ENCODE measurements around the gene PID1. TPM values are rescaled to one million over a fixed set of nuclear protein-coding genes. Genes with fewer than 3 reads are reported as not detected.
"Not testable (repeated sequence)": the region's sequence is repeated elsewhere in the genome, so short reads cannot be mapped to it uniquely, and the experiment has no call there.

Gene PID1
- polyA plus RNA-seq, 4 donors: 4.8 to 8.9 (median 7.3) TPM

- DNase-seq (ENCODE audit: low read depth in 4 of 4, low spot score in 2 of 4): no peak
Observed at GRCh38 chr2:229084447-229084846, 186.6 kb downstream of the PID1 start.

- no peak for DNase-seq (ENCODE audit: low read depth in 4 of 4, low spot score in 2 of 4)
Observed at GRCh38 chr2:229083606-229084340, 187.3 kb downstream of the PID1 start.

GRCh38 chr2:229081411-229081810, 189.7 kb downstream of the PID1 start:
- no peak for DNase-seq (ENCODE audit: low read depth in 4 of 4, low spot score in 2 of 4)

- no peak for DNase-seq (ENCODE audit: low read depth in 4 of 4, low spot score in 2 of 4)
Observed at GRCh38 chr2:229080172-229080571, 190.9 kb downstream of the PID1 start.

- DNase-seq (ENCODE audit: low read depth in 4 of 4, low spot score in 2 of 4): not testable (repeated sequence)
Observed at GRCh38 chr2:229076886-229077285, 194.2 kb downstream of the PID1 start.

GRCh38 chr2:229073935-229074334, 197.2 kb downstream of the PID1 start:
- DNase-seq (ENCODE audit: low read depth in 4 of 4, low spot score in 2 of 4): no peak

GRCh38 chr2:229071292-229071976, 199.7 kb downstream of the PID1 start:
- no peak for DNase-seq (ENCODE audit: low read depth in 4 of 4, low spot score in 2 of 4)

GRCh38 chr2:229066121-229066715, 204.9 kb downstream of the PID1 start:
- no peak for DNase-seq (ENCODE audit: low read depth in 4 of 4, low spot score in 2 of 4)

- no peak for DNase-seq (ENCODE audit: low read depth in 4 of 4, low spot score in 2 of 4)
Observed at GRCh38 chr2:229064749-229065148, 206.3 kb downstream of the PID1 start.

- no peak for DNase-seq (ENCODE audit: low read depth in 4 of 4, low spot score in 2 of 4)
Observed at GRCh38 chr2:229060147-229060546, 210.9 kb downstream of the PID1 start.

- DNase-seq (ENCODE audit: low read depth in 4 of 4, low spot score in 2 of 4): no peak
Observed at GRCh38 chr2:229059331-229060033, 211.6 kb downstream of the PID1 start.

- no peak for DNase-seq (ENCODE audit: low read depth in 4 of 4, low spot score in 2 of 4)
Observed at GRCh38 chr2:229057976-229058553, 213.0 kb downstream of the PID1 start.

- no peak for DNase-seq (ENCODE audit: low read depth in 4 of 4, low spot score in 2 of 4)
Observed at GRCh38 chr2:229054311-229054710, 216.8 kb downstream of the PID1 start.

GRCh38 chr2:229051798-229052197, 219.3 kb downstream of the PID1 start:
- DNase-seq (ENCODE audit: low read depth in 4 of 4, low spot score in 2 of 4): no peak

- DNase-seq (ENCODE audit: low read depth in 4 of 4, low spot score in 2 of 4): no peak
Observed at GRCh38 chr2:229050133-229050532, 221.0 kb downstream of the PID1 start.

- DNase-seq (ENCODE audit: low read depth in 4 of 4, low spot score in 2 of 4): no peak
Observed at GRCh38 chr2:229048134-229048533, 223.0 kb downstream of the PID1 start.

- DNase-seq (ENCODE audit: low read depth in 4 of 4, low spot score in 2 of 4): no peak
Observed at GRCh38 chr2:229045671-229046070, 225.4 kb downstream of the PID1 start.

- DNase-seq (ENCODE audit: low read depth in 4 of 4, low spot score in 2 of 4): no peak
Observed at GRCh38 chr2:229044581-229044980, 226.5 kb downstream of the PID1 start.

GRCh38 chr2:229043681-229044080, 227.4 kb downstream of the PID1 start:
- no peak for DNase-seq (ENCODE audit: low read depth in 4 of 4, low spot score in 2 of 4)

GRCh38 chr2:229042349-229042748, 228.7 kb downstream of the PID1 start:
- no peak for DNase-seq (ENCODE audit: low read depth in 4 of 4, low spot score in 2 of 4)

- DNase-seq (ENCODE audit: low read depth in 4 of 4, low spot score in 2 of 4): no peak
Observed at GRCh38 chr2:229041691-229042090, 229.4 kb downstream of the PID1 start.
